ENCODE results near the gene PSME4. TPM values are rescaled to one million over a fixed set of nuclear protein-coding genes. Genes with fewer than 3 reads are reported as not detected.

Gene PSME4
- total and polyA plus RNA-seq, 2 experiments from 2014 or later, result 44.7 to 98.6 TPM

- Histone ChIP-seq H4K20me1 (replicated peaks; ENCODE audit: insufficient read depth) (no peaks in the 10 kb centered on the region), H3K9me2 (ENCODE audit: insufficient read depth) (no peaks in the 10 kb centered on the region), H3K4me1 (ENCODE audit: insufficient read depth) (peaks cover 22% of the 10 kb centered on the region; the same call in 1 of the 2 replicates), H2AFZ (no peak overlapping the region), H3K4me2 (no peak overlapping the region), H3K27me3 (ENCODE audit: insufficient read depth) (no peaks in the 10 kb centered on the region), H3F3A (replicated peaks; ENCODE audit: low read depth) (no peaks in the 10 kb centered on the region), H3K36me3 (ENCODE audit: insufficient read depth) (no peaks in the 10 kb centered on the region), H3K4me3 (no peak overlapping the region), H3K27ac (ENCODE audit: low read depth) (no peak overlapping the region), H3K79me2 (replicated peaks; ENCODE audit: insufficient read depth) (no peaks in the 10 kb centered on the region)
- DNase-seq (ENCODE audit: low spot score) (peak; percentile 24), ATAC-seq (no peak)
- Mint-ChIP-seq H3K4me3 (no peak overlapping the region), H3K36me3 (ENCODE audit: low read depth) (peaks cover 11% of the 10 kb centered on the region; the same call in 1 of the 3 replicates), H3K27ac (no peak overlapping the region), H3K4me1 (peaks cover 19% of the 10 kb centered on the region), H3K27me3 (ENCODE audit: insufficient read depth, low read depth, poor library complexity) (no peaks in the 10 kb centered on the region), H3K9me3 (no peaks in the 10 kb centered on the region)
- TF ChIP-seq ZNF331 (CRISPR knock-in tag; IDR thresholded peaks at IDR 0.05; ENCODE audit: low read depth) (no peak), ZNF114 (CRISPR knock-in tag; IDR thresholded peaks at IDR 0.05) (no peak), POLR2AphosphoS5 (IDR thresholded peaks at IDR 0.05; ENCODE audit: low read depth) (no peak), JUNB (IDR thresholded peaks at IDR 0.05; ENCODE audit: unreplicated experiment) (no peak), ETS1 (IDR thresholded peaks at IDR 0.05) (no peak), EZH2 (IDR thresholded peaks at IDR 0.05; ENCODE audit: low read depth, unreplicated experiment) (no peak), STAT1 (IDR thresholded peaks at IDR 0.05; ENCODE audit: unreplicated experiment) (no peak), REST (IDR thresholded peaks at IDR 0.05; ENCODE audit: unreplicated experiment) (no peak), EZH2phosphoT487 (IDR thresholded peaks at IDR 0.05; ENCODE audit: unreplicated experiment) (no peak), CTCF (conservative IDR thresholded peaks at IDR 0.05; ENCODE audit: low read depth in 2 of 2) (no peak), CREB1 (CRISPR knock-in tag; IDR thresholded peaks at IDR 0.05; ENCODE audit: low read depth) (no peak), NANOG (IDR thresholded peaks at IDR 0.05; ENCODE audit: borderline replicate concordance) (no peak), ZNF462 (CRISPR knock-in tag; IDR thresholded peaks at IDR 0.05) (no peak)
These were observed 114.5 kb downstream of the PSME4 start for GRCh38 chr2:53856272-53856671.

Measured in GM23338 (cell line).